ENCODE results near the gene ZC3H18. TPM values are rescaled to one million over a fixed set of nuclear protein-coding genes. Genes with fewer than 3 reads are reported as not detected.

The ZC3H18 gene
- polyA plus RNA-seq, 1 donor from 2014 or later = 12.8 TPM

- Histone ChIP-seq H3K4me3 (ENCODE audit: low read length) (no peak overlapping the region), H3K4me2 (ENCODE audit: low read length) (no peak overlapping the region), H3K27me3 (ENCODE audit: insufficient read depth, low read depth, low read length) (no peaks in the 10 kb centered on the region), H3K9me3 (ENCODE audit: low read length) (no peaks in the 10 kb centered on the region), H3K79me2 (replicated peaks; ENCODE audit: insufficient read depth, low read length) (peaks cover 12% of the 10 kb centered on the region), H2AFZ (ENCODE audit: low read depth, low read length) (no peak overlapping the region), H3K27ac (ENCODE audit: low read length) (no peak overlapping the region), H3K9me2 (ENCODE audit: insufficient read depth, low read length) (no peaks in the 10 kb centered on the region), H3K9ac (ENCODE audit: low read length) (no peak overlapping the region), H4K20me1 (ENCODE audit: insufficient read depth) (no peaks in the 10 kb centered on the region), H3F3A (ENCODE audit: insufficient read depth, low read length, poor library complexity, severe bottlenecking) (no peaks in the 10 kb centered on the region), H3K36me3 (ENCODE audit: insufficient read depth, low read length) (no peaks in the 10 kb centered on the region)
- TF ChIP-seq SMC3 (conservative IDR thresholded peaks at IDR 0.05; ENCODE audit: poor library complexity) (no peak), MXI1 (conservative IDR thresholded peaks at IDR 0.05; ENCODE audit: poor library complexity, severe bottlenecking) (no peak), REST (IDR thresholded peaks at IDR 0.05; ENCODE audit: borderline replicate concordance) (no peak), CTCF (IDR thresholded peaks at IDR 0.05; ENCODE audit: poor library complexity, severe bottlenecking) (no peak), RAD21 (conservative IDR thresholded peaks at IDR 0.05) (no peak), TAF1 (IDR thresholded peaks at IDR 0.05; ENCODE audit: low read depth) (no peak), POLR2AphosphoS5 (IDR thresholded peaks at IDR 0.05) (no peak), EP300 (conservative IDR thresholded peaks at IDR 0.05; ENCODE audit: poor library complexity, severe bottlenecking) (no peak), EZH2 (IDR thresholded peaks at IDR 0.05; ENCODE audit: borderline replicate concordance, insufficient read depth, low read length, poor library complexity, severe bottlenecking) (no peak)
Measured at GRCh38 chr16:88656291-88656980, 86.2 kb downstream of the ZC3H18 start.

GRCh38 chr16:88657371-88657770, 87.2 kb downstream of the ZC3H18 start:
- H3K4me2 ChIP-seq (ENCODE audit: low read length) = no peak overlapping the region
- H3K27me3 ChIP-seq (ENCODE audit: insufficient read depth, low read depth, low read length) = no peaks in the 10 kb centered on the region
- H4K20me1 ChIP-seq (ENCODE audit: insufficient read depth) = no peaks in the 10 kb centered on the region
- TF ChIP-seq CTCF (IDR thresholded peaks at IDR 0.05; ENCODE audit: poor library complexity, severe bottlenecking) (no peak), EP300 (conservative IDR thresholded peaks at IDR 0.05; ENCODE audit: poor library complexity, severe bottlenecking) (no peak), POLR2AphosphoS5 (IDR thresholded peaks at IDR 0.05) (no peak), RAD21 (conservative IDR thresholded peaks at IDR 0.05) (no peak), REST (IDR thresholded peaks at IDR 0.05; ENCODE audit: borderline replicate concordance) (no peak), TAF1 (IDR thresholded peaks at IDR 0.05; ENCODE audit: low read depth) (no peak), SMC3 (conservative IDR thresholded peaks at IDR 0.05; ENCODE audit: poor library complexity) (no peak), MXI1 (conservative IDR thresholded peaks at IDR 0.05; ENCODE audit: poor library complexity, severe bottlenecking) (no peak), EZH2 (IDR thresholded peaks at IDR 0.05; ENCODE audit: borderline replicate concordance, insufficient read depth, low read length, poor library complexity, severe bottlenecking) (no peak)
- no peak overlapping the region for H3K9ac ChIP-seq (ENCODE audit: low read length)
- H3K4me3 ChIP-seq (ENCODE audit: low read length) = no peak overlapping the region
- H3K9me3 ChIP-seq (ENCODE audit: low read length) = no peaks in the 10 kb centered on the region
- H3K79me2 ChIP-seq (replicated peaks; ENCODE audit: insufficient read depth, low read length) = peaks cover 22% of the 10 kb centered on the region
- H3K27ac ChIP-seq (ENCODE audit: low read length) = no peak overlapping the region
- H3K36me3 ChIP-seq (ENCODE audit: insufficient read depth, low read length) = no peaks in the 10 kb centered on the region
- no peak overlapping the region for H2AFZ ChIP-seq (ENCODE audit: low read depth, low read length)
- H3K9me2 ChIP-seq (ENCODE audit: insufficient read depth, low read length) = no peaks in the 10 kb centered on the region
- no peaks in the 10 kb centered on the region for H3F3A ChIP-seq (ENCODE audit: insufficient read depth, low read length, poor library complexity, severe bottlenecking)
